Kidney (tissue), 14 donors: ENCODE data around the gene CAV2. TPM values are rescaled to one million over a fixed set of nuclear protein-coding genes. Genes with fewer than 3 reads are reported as not detected.

Experiments
- DNase-seq, 5 donors: peaks; one replicate each; pipeline ENCODE4 v3.0.0-alpha.2; 2013 to 2020
- FAIRE-seq: peaks from 2 replicates; lab custom pipeline; 2012; peaks lifted over from hg19 to GRCh38; lab: Jason Lieb, UNC
- H3K27ac ChIP-seq, 2 donors: one replicate each; pipeline ENCODE4 v1.7.0; 2013; ENCODE audit warnings: low read depth in 2 of 2, low read length in 2 of 2, inconsistent platforms in 1 of 2
- H3K27me3 ChIP-seq: one replicate; pipeline ENCODE4 v1.7.1; 2013; ENCODE audit warnings: low read length, inconsistent platforms; ENCODE audit not compliant: control insufficient read depth, insufficient read depth
- H3K36me3 ChIP-seq, 3 donors: one replicate each; pipeline versions ENCODE4 v1.7.0 to v1.7.1; 2013; ENCODE audit warnings: low read length in 3 of 3, control low read depth in 1 of 3, inconsistent platforms in 1 of 3; ENCODE audit not compliant: insufficient read depth in 3 of 3, control insufficient read depth in 2 of 3
- H3K4me1 ChIP-seq, 3 donors: one replicate each; pipeline versions ENCODE4 v1.7.0 to v1.7.1; 2013; ENCODE audit warnings: low read length in 3 of 3, inconsistent platforms in 1 of 3, low read depth in 1 of 3; ENCODE audit not compliant: control insufficient read depth in 2 of 3, insufficient read depth in 2 of 3
- H3K4me3 ChIP-seq, 3 donors: one replicate each; pipeline versions ENCODE4 v1.7.0 to v1.8.1; 2013; ENCODE audit warnings: low read length in 3 of 3, control low read depth in 1 of 3, inconsistent platforms in 1 of 3
- H3K9ac ChIP-seq, 3 donors: one replicate each; pipeline versions ENCODE4 v1.7.0 to v1.7.1; 2013; ENCODE audit warnings: low read length in 3 of 3, control low read depth in 1 of 3, inconsistent platforms in 1 of 3
- H3K9me3 ChIP-seq, 3 donors: one replicate each; pipeline versions ENCODE4 v1.7.0 to v1.7.1; 2013; ENCODE audit warnings: low read length in 3 of 3, control low read depth in 1 of 3, inconsistent platforms in 1 of 3; ENCODE audit not compliant: control insufficient read depth in 2 of 3, insufficient read depth in 1 of 3
- CTCF ChIP-seq: IDR thresholded peaks from 3 replicates; pipeline ENCODE4 v1.5.1; 2012; ENCODE audit warnings: mild to moderate bottlenecking, moderate library complexity, borderline replicate concordance; ENCODE audit not compliant: insufficient read depth; ENCODE audit errors: extremely low read depth
- intact Hi-C: fragments of 100-400 bp; cut with DNase I; formaldehyde crosslinking; loops from one replicate; pipeline ENCODE4 v1.11.1; 2022
- polyA plus RNA-seq: library from polyadenylated mRNA; stranded (reverse); fragments of 350-450 nt; fragmentation: Illumina TruSeq; extraction: RNeasy Lipid Tissue Mini Kit (QIAGEN cat#74804); gene quantifications from one replicate; pipeline ENCODE4 v1.2.3, GENCODE V29; 2014; ENCODE audit warnings: low read depth, low replicate concordance; ENCODE audit not compliant: insufficient read depth
- total RNA-seq: library from RNA; stranded (reverse); fragmentation: NEBNext Ultra II Directional; extraction: Animal tissue kit (Norgen Biotek cat#: 25700); gene quantifications from one replicate; pipeline ENCODE4 v1.2.1, GENCODE V29; 2021
- donor health status: control.
- donor health status: control.
- donor health status: control.
- donor health status: control.
- donor health status: control.
- donor health status: DM: yes; HTN: yes; CAD: no.
- donor health status: Normal renal cell carcinoma (clear cell type).

CAV2 gene
- total and polyA plus RNA-seq, 2 donors from 2014 or later: 23.1 to 50.8 TPM

DNA sequence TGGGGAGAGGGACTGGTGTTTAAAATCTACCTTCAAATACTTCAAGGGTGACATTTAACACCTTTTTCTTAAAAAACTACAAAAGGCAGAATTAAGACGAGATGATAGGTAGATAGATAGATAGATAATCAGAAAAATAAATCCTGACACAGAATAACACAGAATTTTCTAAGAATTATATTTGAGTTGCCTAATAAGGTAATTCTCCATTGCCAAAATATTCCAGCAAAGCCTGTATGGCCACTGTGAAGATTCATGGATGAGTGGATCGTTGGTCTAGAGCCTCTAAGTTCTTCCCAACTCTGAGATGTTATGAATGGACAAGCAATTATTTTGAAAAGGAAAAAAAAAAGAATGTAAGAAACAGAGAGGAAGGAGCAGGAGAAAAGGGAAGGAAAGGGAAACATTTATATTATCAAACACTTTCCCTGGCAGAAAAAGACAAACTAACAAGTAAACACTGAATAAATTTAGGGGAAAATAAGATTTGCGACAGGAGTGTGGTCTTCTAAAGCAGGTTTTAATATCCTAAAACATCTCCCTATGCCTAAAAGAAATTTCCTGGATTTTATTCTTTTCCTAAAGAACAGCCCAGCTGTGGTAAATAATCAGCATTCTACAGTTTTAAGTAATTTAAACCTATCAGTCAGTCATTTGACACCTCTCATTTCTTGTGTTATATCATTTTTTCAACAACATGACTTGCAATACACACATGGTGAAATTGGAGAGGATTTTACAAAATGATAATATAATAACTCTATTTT is 7.5 kb upstream of the CAV2 start:
- intact Hi-C loops: no loop called here
- Histone ChIP-seq H3K4me3 (no peak overlapping the region), H3K9me3 (no peaks in the 10 kb centered on the region), H3K9ac (no peak overlapping the region), H3K36me3 (no peaks in the 10 kb centered on the region), H3K4me1 (no peaks in the 10 kb centered on the region), H3K27me3 (no peaks in the 10 kb centered on the region), H3K27ac (no peak overlapping the region)
- DNase-seq (no peak), FAIRE-seq (no peak)
- no peak for TF ChIP-seq CTCF

- no peaks in the 10 kb centered on the region for H3K4me1 ChIP-seq
- H3K9me3 ChIP-seq: no peaks in the 10 kb centered on the region
- H3K27me3 ChIP-seq: no peaks in the 10 kb centered on the region
- no peak for TF ChIP-seq CTCF
- H3K4me3 ChIP-seq: no peak overlapping the region
- intact Hi-C loops: no loop called here
- FAIRE-seq: no peak
- no peak overlapping the region for H3K27ac ChIP-seq
- no peak overlapping the region for H3K9ac ChIP-seq
- no peak for DNase-seq
- no peaks in the 10 kb centered on the region for H3K36me3 ChIP-seq
Measured at GRCh38 chr7:116492654-116493109, 6.9 kb upstream of the CAV2 start.

GRCh38 chr7:116493449-116493848 is 6.1 kb upstream of the CAV2 start:
- Histone ChIP-seq H3K9ac (no peak overlapping the region), H3K27ac (no peak overlapping the region), H3K9me3 (no peaks in the 10 kb centered on the region), H3K4me3 (no peak overlapping the region), H3K27me3 (no peaks in the 10 kb centered on the region), H3K4me1 (no peaks in the 10 kb centered on the region), H3K36me3 (no peaks in the 10 kb centered on the region)
- DNase-seq (no peak), FAIRE-seq (no peak)
- TF ChIP-seq CTCF: no peak
- intact Hi-C loops: no loop called here
